NCI-H187 (cell line): ENCODE results near the gene TMEM178B.
"Not testable (repeated sequence)": the region's sequence is repeated elsewhere in the genome, so short reads cannot be mapped to it uniquely, and the experiment has no call there.

Experiments used
- DNase-seq, 2 experiments: peaks; one replicate each; lab custom pipeline; 2025; lab: John Stamatoyannopoulos, UW

TMEM178B gene

GRCh38 chr7:141356161-141356560 lies 282.3 kb downstream of the TMEM178B start:
- no peak for DNase-seq

- no peak for DNase-seq
These were observed 284.5 kb downstream of the TMEM178B start for GRCh38 chr7:141358386-141358785.

GRCh38 chr7:141359262-141359661 lies 285.4 kb downstream of the TMEM178B start:
- DNase-seq: no peak

- no peak for DNase-seq
These were observed 286.0 kb downstream of the TMEM178B start for GRCh38 chr7:141359740-141360415.

- no peak for DNase-seq
These were observed 286.5 kb downstream of the TMEM178B start for GRCh38 chr7:141360416-141360760.

GRCh38 chr7:141360803-141361202 lies 286.9 kb downstream of the TMEM178B start:
- no peak for DNase-seq

- DNase-seq: no peak
These were observed 287.6 kb downstream of the TMEM178B start for GRCh38 chr7:141361479-141361878.

- no peak for DNase-seq
These were observed 288.1 kb downstream of the TMEM178B start for GRCh38 chr7:141361960-141362359.

- DNase-seq: no peak
These were observed 288.9 kb downstream of the TMEM178B start for GRCh38 chr7:141362580-141363435.

- DNase-seq: no peak
These were observed 289.9 kb downstream of the TMEM178B start for GRCh38 chr7:141363748-141364147.

- no peak for DNase-seq
These were observed 292.3 kb downstream of the TMEM178B start for GRCh38 chr7:141366091-141366621.

GRCh38 chr7:141369422-141369821 lies 295.6 kb downstream of the TMEM178B start:
- DNase-seq: no peak

GRCh38 chr7:141370178-141370577 lies 296.3 kb downstream of the TMEM178B start:
- DNase-seq: no peak

GRCh38 chr7:141370650-141371049 lies 296.8 kb downstream of the TMEM178B start:
- no peak for DNase-seq

GRCh38 chr7:141374425-141374824 lies 300.6 kb downstream of the TMEM178B start:
- DNase-seq: no peak

- no peak for DNase-seq
These were observed 301.6 kb downstream of the TMEM178B start for GRCh38 chr7:141375442-141375841.

GRCh38 chr7:141377906-141378305 lies 304.0 kb downstream of the TMEM178B start:
- no peak for DNase-seq

- DNase-seq: no peak
These were observed 304.5 kb downstream of the TMEM178B start for GRCh38 chr7:141378405-141378804.

GRCh38 chr7:141381794-141382427 lies 308.0 kb downstream of the TMEM178B start:
- DNase-seq: no peak

GRCh38 chr7:141383356-141383755 lies 309.5 kb downstream of the TMEM178B start:
- DNase-seq: not testable (repeated sequence)

- no peak for DNase-seq
These were observed 313.0 kb downstream of the TMEM178B start for GRCh38 chr7:141386881-141387280.

- peak; percentile 31 to 46 for DNase-seq
These were observed 313.8 kb downstream of the TMEM178B start for GRCh38 chr7:141387521-141388217.
